Small intestine (tissue), 7 donors: Measurements from ENCODE around the gene COIL. TPM values are rescaled to one million over a fixed set of nuclear protein-coding genes. Genes with fewer than 3 reads are reported as not detected.
"Not testable (repeated sequence)": the region's sequence is repeated elsewhere in the genome, so short reads cannot be mapped to it uniquely, and the experiment has no call there.

Experiments used
- DNase-seq, 2 donors: peaks; one replicate each; pipeline versions ENCODE4 v3.0.0 to v3.0.0-alpha.2; 2013
- FAIRE-seq: peaks from 2 replicates; lab custom pipeline; 2012; peaks lifted over from hg19 to GRCh38; lab: Jason Lieb, UNC
- H3K27ac ChIP-seq, 3 donors: one replicate each; pipeline ENCODE4 v1.5.1; 2013; ENCODE audit warnings: low read length in 2 of 3, mild to moderate bottlenecking in 2 of 3, control low read depth in 1 of 3, inconsistent platforms in 1 of 3, low read depth in 1 of 3, moderate library complexity in 1 of 3
- H3K27me3 ChIP-seq, 3 donors: one replicate each; pipeline ENCODE4 v1.6.1; 2013; ENCODE audit warnings: low read length in 3 of 3, inconsistent platforms in 1 of 3; ENCODE audit not compliant: control insufficient read depth in 3 of 3, insufficient read depth in 3 of 3
- H3K36me3 ChIP-seq, 3 donors: one replicate each; pipeline ENCODE4 v1.6.1; 2013; ENCODE audit warnings: low read length in 3 of 3, inconsistent platforms in 1 of 3, low read depth in 1 of 3, mild to moderate bottlenecking in 1 of 3, moderate library complexity in 1 of 3; ENCODE audit not compliant: control insufficient read depth in 3 of 3, insufficient read depth in 2 of 3
- H3K4me1 ChIP-seq, 3 donors: one replicate each; pipeline ENCODE4 v1.6.1; 2013; ENCODE audit warnings: low read length in 2 of 3, inconsistent platforms in 1 of 3, low read depth in 1 of 3, mild to moderate bottlenecking in 1 of 3, moderate library complexity in 1 of 3; ENCODE audit not compliant: control insufficient read depth in 3 of 3, insufficient read depth in 2 of 3
- H3K4me3 ChIP-seq, 3 donors: one replicate each; pipeline ENCODE4 v1.5.1; 2013; ENCODE audit warnings: low read length in 3 of 3, control low read depth in 1 of 3, inconsistent platforms in 1 of 3, low read depth in 1 of 3, mild to moderate bottlenecking in 1 of 3, moderate library complexity in 1 of 3
- H3K9me3 ChIP-seq, 2 donors: one replicate each; pipeline ENCODE4 v1.6.1; 2013; ENCODE audit warnings: low read depth in 1 of 2, low read length in 1 of 2; ENCODE audit not compliant: control insufficient read depth in 2 of 2, insufficient read depth in 1 of 2
- WGBS, 3 donors: extraction: QIAGEN DNeasy Blood & Tissue Kit; methylation state at CpG; one replicate each; pipeline ENCODE4 v1.1.7; 2013; 5-methylcytosine and 5-hydroxymethylcytosine counted together
- polyA plus RNA-seq, 4 donors: library from polyadenylated mRNA; stranded (reverse) in 3 of 4; unstranded in 1 of 4; fragments of 200-250 nt in 3 of 4; fragments of 120-200 nt in 1 of 4; gene quantifications; one replicate each; pipeline versions ENCODE4 v1.2.1 to v1.2.3, GENCODE V29; 2013
- donor health status: healthy with polysubstance abuse.
- donor health status: control.
- donor health status: control.
- donor health status: Bipolar disorder and iron deficiency.
- donor health status: healthy.

Gene COIL
- polyA plus RNA-seq, 4 donors: 8.4 to 20.4 (median 10.9) TPM

DNA sequence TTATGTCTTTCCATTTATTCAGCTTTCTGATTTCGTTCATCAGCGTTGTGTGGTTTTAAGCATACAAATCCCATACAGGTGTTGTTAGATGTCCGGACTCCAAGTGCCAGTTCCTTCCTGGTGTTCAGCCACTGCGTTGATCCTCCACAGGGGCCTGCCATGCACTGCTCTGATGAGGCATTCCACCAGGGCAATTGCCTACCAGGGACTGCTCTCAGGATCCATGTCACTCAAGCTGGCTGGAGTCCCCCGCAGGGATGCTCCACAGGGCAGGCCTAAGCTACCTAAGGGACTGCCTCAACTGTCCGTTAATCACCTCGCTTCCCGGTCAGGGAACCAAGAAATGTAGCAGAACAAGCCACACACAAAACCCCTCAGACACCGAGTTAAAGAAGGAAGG lies 4.4 kb upstream of the COIL start:
- not testable (repeated sequence) for DNase-seq, H3K4me3 ChIP-seq, H3K9me3 ChIP-seq, H3K36me3 ChIP-seq, H3K27me3 ChIP-seq, FAIRE-seq
- Histone ChIP-seq H3K4me1 (peaks cover 0 to 12% (median 0%) of the 10 kb centered on the region in 3 donors), H3K27ac (peak overlapping the region in 1 of 3 donors; percentile 38)
- WGBS, 3 donors: 83 to 86% (median 85%) methylated on average over 9 of the region's 9 CpGs

DNA sequence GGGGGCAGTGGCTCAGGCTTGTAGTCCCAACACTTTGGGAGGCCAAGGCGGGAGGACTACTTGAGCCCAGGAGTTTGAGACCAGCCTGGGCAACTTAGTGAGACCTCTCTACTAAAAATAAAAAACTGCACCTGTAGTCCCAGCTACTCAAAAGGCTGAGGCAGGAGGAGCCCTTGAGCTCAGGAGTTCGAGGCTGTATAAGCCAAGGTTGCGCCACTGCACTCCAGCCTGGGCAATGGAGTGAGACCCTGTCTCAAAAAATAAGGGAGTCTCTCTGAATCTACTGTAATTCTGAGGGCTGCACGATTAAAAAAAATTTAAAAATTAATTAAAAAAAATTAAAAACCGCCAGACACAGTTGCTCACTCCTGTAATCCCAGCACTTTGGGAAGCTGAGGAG lies 3.9 kb downstream of the COIL start:
- Histone ChIP-seq H3K27me3 (no peaks in the 10 kb centered on the region), H3K27ac (no peak overlapping the region), H3K4me1 (peaks cover 0 to 4% (median 2%) of the 10 kb centered on the region in 3 donors), H3K36me3 (peaks cover 0 to 20% (median 0%) of the 10 kb centered on the region in 3 donors), H3K9me3 (no peaks in the 10 kb centered on the region), H3K4me3 (no peak overlapping the region)
- 97 to 98% (median 97%) methylated on average over 5 of the region's 5 CpGs for WGBS, 3 donors
- FAIRE-seq (no peak), DNase-seq (no peak)

DNA sequence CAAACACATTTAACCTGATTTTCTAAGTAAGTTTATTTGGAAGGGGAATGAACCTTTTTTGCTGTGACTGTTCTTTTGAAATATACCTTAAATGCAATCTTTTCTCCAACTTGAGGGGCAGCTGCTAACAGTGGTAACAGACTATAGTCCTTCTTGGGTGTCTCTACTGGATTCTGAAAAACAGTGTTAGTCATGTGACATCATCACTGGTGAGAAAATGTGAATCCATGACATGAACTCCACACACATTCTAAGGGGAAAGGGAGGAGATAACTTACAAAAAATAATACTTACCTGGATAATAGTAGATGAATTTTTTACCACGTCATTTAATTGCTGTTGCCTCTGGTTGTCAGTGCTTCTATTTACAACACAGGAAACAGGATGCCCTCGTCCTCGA lies 11.3 kb downstream of the COIL start:
- DNase-seq: no peak
- WGBS, 3 donors: 62 to 86% (median 79%) methylated on average over 3 of the region's 3 CpGs

DNA sequence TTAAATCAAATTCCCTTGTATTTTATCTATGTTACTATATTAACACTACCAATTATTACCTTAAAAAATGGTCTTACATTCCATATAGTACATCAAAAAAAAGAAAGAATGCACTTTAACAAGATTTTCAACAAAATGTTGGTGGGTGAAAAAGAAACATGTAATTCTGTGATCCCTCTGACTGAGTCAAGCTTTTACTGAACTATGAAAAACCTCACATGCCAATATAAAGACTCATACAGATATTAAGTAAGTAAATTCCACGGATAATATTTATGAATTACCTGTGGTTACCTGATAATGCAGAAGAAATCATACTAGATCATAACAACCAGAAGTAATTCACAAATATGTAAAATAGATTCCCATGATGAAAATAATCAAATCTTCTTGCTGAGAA lies 12.4 kb downstream of the COIL start:
- FAIRE-seq: no peak
- peaks cover 8 to 40% (median 13%) of the 10 kb centered on the region in 3 donors for H3K36me3 ChIP-seq
- DNase-seq: no peak

More for the DNA sequence above, 11.3 kb downstream of the COIL start:
- Histone ChIP-seq H3K4me1 (no peaks in the 10 kb centered on the region), H3K4me3 (no peak overlapping the region), H3K27me3 (no peaks in the 10 kb centered on the region), H3K9me3 (no peaks in the 10 kb centered on the region), H3K27ac (no peak overlapping the region), H3K36me3 (peaks cover 7 to 32% (median 13%) of the 10 kb centered on the region in 3 donors)
- FAIRE-seq: no peak

DNA sequence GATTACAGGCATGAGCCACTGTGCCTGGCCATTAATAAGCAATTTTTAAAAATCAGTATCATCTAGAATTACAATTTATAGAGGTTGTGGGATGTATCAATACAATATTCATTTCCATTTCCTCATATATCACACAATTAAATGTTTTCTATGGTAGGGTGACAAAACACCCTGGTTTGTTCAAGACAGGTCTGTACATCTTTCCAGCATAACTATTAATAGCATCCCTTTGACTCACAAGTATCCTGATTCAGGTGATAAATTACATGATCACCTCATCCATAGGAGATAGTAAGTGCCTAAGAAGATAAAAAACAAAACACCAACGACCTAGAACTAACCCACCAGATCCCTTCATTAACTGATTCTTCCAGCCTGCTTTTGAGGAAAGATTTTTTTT lies 13.1 kb downstream of the COIL start:
- 48 to 74% (median 50%) methylated on average over 1 of the region's 1 CpG for WGBS, 3 donors
- DNase-seq (no peak), FAIRE-seq (no peak)
- Histone ChIP-seq H3K36me3 (peaks cover 8 to 35% (median 16%) of the 10 kb centered on the region in 3 donors), H3K4me1 (no peaks in the 10 kb centered on the region), H3K4me3 (no peak overlapping the region), H3K27me3 (no peaks in the 10 kb centered on the region), H3K9me3 (no peaks in the 10 kb centered on the region), H3K27ac (no peak overlapping the region)

More for the DNA sequence above, 12.4 kb downstream of the COIL start:
- Histone ChIP-seq H3K27ac (no peak overlapping the region), H3K4me1 (no peaks in the 10 kb centered on the region), H3K4me3 (no peak overlapping the region), H3K27me3 (no peaks in the 10 kb centered on the region), H3K9me3 (no peaks in the 10 kb centered on the region)
- 90 to 96% (median 90%) methylated on average over 1 of the region's 1 CpG for WGBS, 3 donors

GRCh38 chr17:56945938-56946505 lies 14.8 kb downstream of the COIL start:
- 91 to 94% (median 92%) methylated on average over 3 of the region's 3 CpGs for WGBS, 3 donors

DNA sequence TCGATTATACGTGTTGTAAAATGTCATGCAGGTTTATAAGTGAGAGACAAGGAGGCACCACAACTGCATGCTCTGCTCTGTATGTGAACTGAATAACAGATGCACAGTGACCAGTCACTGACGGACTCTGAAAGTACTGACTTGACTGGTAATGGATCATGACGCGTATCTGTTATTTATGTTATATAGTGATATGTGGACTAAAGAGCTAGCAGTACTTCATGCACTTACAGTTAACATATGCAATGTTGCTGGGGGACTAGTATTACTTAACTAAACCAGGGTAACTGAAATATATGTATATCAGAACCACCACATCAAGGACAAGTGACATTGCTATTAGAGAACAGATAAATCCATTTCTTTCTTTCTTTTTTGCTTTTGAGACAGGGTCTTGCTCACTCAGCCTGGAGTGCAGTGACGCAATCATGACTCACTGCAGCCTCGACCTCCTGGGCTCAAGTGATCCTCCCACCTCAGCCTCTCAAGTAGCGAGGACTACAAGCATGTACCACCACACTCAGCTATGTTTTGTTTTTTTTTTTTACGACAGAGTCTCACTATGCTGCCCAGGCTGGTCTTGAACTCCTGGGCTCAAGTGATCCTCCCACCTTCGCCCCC lies 17.2 kb downstream of the COIL start:
- H3K9me3 ChIP-seq: no peaks in the 10 kb centered on the region
- no peak overlapping the region for H3K4me3 ChIP-seq
- FAIRE-seq: no peak
- no peaks in the 10 kb centered on the region for H3K27me3 ChIP-seq
- no peaks in the 10 kb centered on the region for H3K4me1 ChIP-seq
- 80 to 83% (median 82%) methylated on average over 10 of the region's 10 CpGs for WGBS, 3 donors
- no peak overlapping the region for H3K27ac ChIP-seq
- peaks cover 5 to 49% (median 8%) of the 10 kb centered on the region in 3 donors for H3K36me3 ChIP-seq
- DNase-seq: no peak

More at GRCh38 chr17:56945938-56946505, 14.8 kb downstream of the COIL start:
- FAIRE-seq (no peak), DNase-seq (no peak)
- H3K27me3 ChIP-seq: no peaks in the 10 kb centered on the region
- H3K4me3 ChIP-seq: no peak overlapping the region
- H3K27ac ChIP-seq: no peak overlapping the region
- H3K36me3 ChIP-seq: peaks cover 8 to 42% (median 19%) of the 10 kb centered on the region in 3 donors
- H3K4me1 ChIP-seq: no peaks in the 10 kb centered on the region
- no peaks in the 10 kb centered on the region for H3K9me3 ChIP-seq

DNA sequence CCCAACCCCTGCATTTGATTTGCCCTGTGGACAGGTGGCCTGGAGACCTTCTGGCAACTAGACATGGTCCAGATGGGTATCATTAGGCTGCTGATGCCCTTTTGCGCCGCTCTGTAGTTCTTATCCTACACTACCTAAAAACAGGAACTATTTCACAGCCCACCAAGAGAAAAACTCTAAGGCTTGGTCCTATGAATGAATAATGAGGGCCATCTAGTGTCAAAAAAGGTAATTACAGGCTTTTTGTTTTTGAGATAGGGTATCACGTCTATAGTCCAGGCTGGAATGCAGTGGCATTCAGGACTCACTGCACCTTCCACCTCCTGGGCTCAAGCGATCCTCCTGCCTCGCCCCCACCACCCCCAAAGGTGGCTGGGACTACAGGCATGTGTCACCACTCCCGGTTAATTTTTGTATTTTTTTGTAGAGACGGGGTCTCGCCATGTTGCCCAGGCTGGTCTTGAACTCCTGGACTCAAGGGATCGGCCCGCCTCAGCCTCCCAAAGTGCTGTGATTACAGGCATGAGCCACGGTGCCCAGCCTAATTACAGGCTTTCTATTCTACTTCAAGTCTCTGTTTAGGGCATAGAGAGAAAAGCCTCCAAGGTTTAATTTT lies 20.9 kb downstream of the COIL start:
- Histone ChIP-seq H3K36me3 (peaks cover 6 to 47% (median 7%) of the 10 kb centered on the region in 3 donors), H3K4me3 (no peak overlapping the region), H3K27ac (no peak overlapping the region), H3K4me1 (no peaks in the 10 kb centered on the region), H3K27me3 (no peaks in the 10 kb centered on the region), H3K9me3 (no peaks in the 10 kb centered on the region)
- 55 to 63% (median 59%) methylated on average over 11 of the region's 11 CpGs for WGBS, 3 donors
- FAIRE-seq: no peak
- peak; percentile 61 to 66 for DNase-seq
